ENCODE data around the gene CCDC81.

- no peak for TF ChIP-seq RAD21 (CRISPR knock-in tag; conservative IDR thresholded peaks at IDR 0.05 in 1 of 2, IDR thresholded peaks at IDR 0.05 in 1 of 2)
- no peak for TF ChIP-seq POU5F1 (IDR thresholded peaks at IDR 0.05; ENCODE audit: borderline replicate concordance, low read depth, low read length, partially characterized antibody)
- no peak for TF ChIP-seq KLF16 (IDR thresholded peaks at IDR 0.05)
- no peak for TF ChIP-seq POLR2AphosphoS5 (IDR thresholded peaks at IDR 0.05; ENCODE audit: control insufficient read depth, insufficient read depth, low read depth, low read length)
- TF ChIP-seq CTCF (IDR thresholded peaks at IDR 0.05 in 2 of 3, conservative IDR thresholded peaks at IDR 0.05 in 1 of 3; ENCODE audit: insufficient read depth in 2 of 3, low read depth in 1 of 3, low read length in 3 of 3), result no peak
Measured at GRCh38 chr11:86421946-86422345, 47.3 kb downstream of the CCDC81 start.
